K562 (cell line): Measurements from ENCODE around the gene TMC1. TPM values are rescaled to one million over a fixed set of nuclear protein-coding genes. Genes with fewer than 3 reads are reported as not detected.

ENCODE experiments used
- ATAC-seq: fragments of 200-7000 bp; cut with Tn5 transposase; 3 replicates; pipeline ENCODE4 v1.9.1; 2020; ENCODE audit warnings: moderate library complexity
- BruUV-seq: library from RNA; stranded (reverse); fragments of 400-500 nt; replicated peaks from 2 replicates; lab custom pipeline; 2021; lab: Mats Ljungman, UMichigan
- CTCF ChIA-PET: fragments of 300-600 bp; formaldehyde crosslinking; extraction: SDS; loops from one replicate; lab custom pipeline; 2021; ENCODE audit warnings: low intra/inter-chr PET ratio; lab: Yijun Ruan, JAX
- POLR2A ChIA-PET: fragments of 300-600, 350-650 bp; sonication (Branson Sonifier 250); formaldehyde crosslinking; extraction: SDS; loops from one replicate; lab custom pipeline; 2021; ENCODE audit warnings: antibody characterized with exemption, inconsistent platforms; lab: Yijun Ruan, JAX
- DNase-seq, 4 experiments: peaks; one replicate each; pipeline versions ENCODE4 v3.0.0 to v3.0.0-alpha.2; 2011 to 2018; ENCODE audit warnings: low spot score in 3 of 4, mixed read lengths in 3 of 4; ENCODE audit errors: extremely low read depth in 1 of 4
- FAIRE-seq: peaks from 2 replicates; lab custom pipeline; 2011; peaks lifted over from hg19 to GRCh38; lab: Jason Lieb, UNC
- H2AFZ ChIP-seq: 2 replicates; pipeline ENCODE4 v1.6.0; 2011; ENCODE audit warnings: low read depth, low read length, control low read depth, inconsistent platforms
- H3K27ac ChIP-seq: fragments of 200-600 bp; 3 replicates; pipeline ENCODE4 v1.8.0; 2011; ENCODE audit warnings: low read depth, mild to moderate bottlenecking, control low read depth, inconsistent platforms, low read length, moderate library complexity, mixed read lengths; ENCODE audit errors: extremely low read depth
- H3K27me3 ChIP-seq, 2 experiments: fragments of 300-600 bp in 1 of 2; 2 replicates in 1 of 2; 3 replicates in 1 of 2; pipeline versions ENCODE4 v1.6.0 to v1.8.0; 2011; ENCODE audit warnings: inconsistent platforms in 2 of 2, low read length in 2 of 2, mild to moderate bottlenecking in 1 of 2, mixed read lengths in 1 of 2, moderate library complexity in 1 of 2; ENCODE audit not compliant: control insufficient read depth in 2 of 2, insufficient read depth in 2 of 2
- H3K36me3 ChIP-seq: fragments of 300-600 bp; 3 replicates; pipeline ENCODE4 v1.8.0; 2011; ENCODE audit warnings: mild to moderate bottlenecking, low read length, inconsistent platforms; ENCODE audit not compliant: control insufficient read depth, insufficient read depth
- H3K4me1 ChIP-seq, 2 experiments: fragments of 200-600 bp in 1 of 2; replicated peaks in 1 of 2; 2 replicates in 1 of 2; 3 replicates in 1 of 2; pipeline versions ENCODE4 v1.5.1 to v1.8.0; 2011; ENCODE audit warnings: inconsistent platforms in 2 of 2, low read length in 2 of 2, mild to moderate bottlenecking in 1 of 2, mixed read lengths in 1 of 2, moderate library complexity in 1 of 2; ENCODE audit not compliant: control insufficient read depth in 2 of 2, insufficient read depth in 2 of 2
- H3K4me2 ChIP-seq: 2 replicates; pipeline ENCODE4 v1.6.1; 2011; ENCODE audit warnings: low read length, control low read depth, inconsistent platforms, mixed read lengths; ENCODE audit not compliant: insufficient read depth
- H3K4me3 ChIP-seq: fragments of 200-600 bp; sonication (generic), shearing (Covaris generic); 2 replicates; pipeline ENCODE4 v1.5.1; 2016; ENCODE audit warnings: control low read depth, inconsistent platforms
- H3K79me2 ChIP-seq: fragments of 200-600 bp; 3 replicates; pipeline ENCODE4 v1.8.0; 2011; ENCODE audit warnings: low read length, inconsistent platforms; ENCODE audit not compliant: control insufficient read depth, insufficient read depth
- H3K9ac ChIP-seq, 2 experiments: 2 replicates each; pipeline versions ENCODE4 v1.6.0 to v1.6.1; 2011; ENCODE audit warnings: low read depth in 2 of 2, low read length in 2 of 2, control low read depth in 1 of 2, inconsistent platforms in 1 of 2, mild to moderate bottlenecking in 1 of 2, mixed read lengths in 1 of 2; ENCODE audit not compliant: insufficient read depth in 1 of 2
- H3K9me1 ChIP-seq: one replicate; pipeline ENCODE4 v1.6.0; 2011; ENCODE audit warnings: inconsistent platforms, mild to moderate bottlenecking, low read length, moderate library complexity; ENCODE audit not compliant: control insufficient read depth, insufficient read depth
- H3K9me3 ChIP-seq: replicated peaks from 2 replicates; pipeline ENCODE4 v1.5.1; 2011; ENCODE audit warnings: low read depth, low read length, inconsistent platforms; ENCODE audit not compliant: control insufficient read depth, insufficient read depth
- H4K20me1 ChIP-seq: replicated peaks from 2 replicates; pipeline ENCODE4 v1.6.1; 2011; ENCODE audit warnings: low read length, inconsistent platforms, mixed read lengths; ENCODE audit not compliant: control insufficient read depth, insufficient read depth
- C11orf30 ChIP-seq: fragments of 450-650 bp; IDR thresholded peaks from 2 replicates; pipeline ENCODE4 v1.6.1; 2016; ENCODE audit warnings: low read depth, mild to moderate bottlenecking
- DPF2 ChIP-seq: fragments of 450-650 bp; IDR thresholded peaks from 2 replicates; pipeline ENCODE4 v1.6.1; 2016
- EP300 ChIP-seq: IDR thresholded peaks from 2 replicates; pipeline ENCODE4 v1.6.1; 2012; ENCODE audit warnings: low read length, improper control_type of control experiment
- MAFG ChIP-seq: fragments of 450-650 bp; conservative IDR thresholded peaks from 2 replicates; pipeline ENCODE4 v1.6.1; 2016; ENCODE audit warnings: missing genetic modification characterization, missing compliant biosample characterization
- NCOA2 ChIP-seq, 2 experiments: fragments of 450-650 bp; IDR thresholded peaks; 2 replicates each; pipeline ENCODE4 v1.6.1; 2018; ENCODE audit warnings: mild to moderate bottlenecking in 2 of 2, moderate library complexity in 1 of 2; ENCODE audit not compliant: partially characterized antibody in 2 of 2
- NCOA4 ChIP-seq: fragments of 450-650 bp; IDR thresholded peaks from 2 replicates; pipeline ENCODE4 v1.6.1; 2018; ENCODE audit warnings: mild to moderate bottlenecking; ENCODE audit not compliant: partially characterized antibody
- NFE2 ChIP-seq: IDR thresholded peaks from 2 replicates; pipeline ENCODE4 v1.6.1; 2014; ENCODE audit warnings: antibody characterized with exemption, low read depth
- USF1 ChIP-seq: sonication (generic); formaldehyde crosslinking; IDR thresholded peaks from 2 replicates; pipeline ENCODE4 v1.9.0; 2022; ENCODE audit warnings: mild to moderate bottlenecking, missing genetic modification reagents
- ZNF282 ChIP-seq: sonication (generic); formaldehyde crosslinking; IDR thresholded peaks from 2 replicates; pipeline ENCODE4 v1.8.1; 2023; ENCODE audit warnings: missing genetic modification reagents
- ZNF316 ChIP-seq: fragments of 450-650 bp; IDR thresholded peaks from 2 replicates; pipeline ENCODE4 v1.6.1; 2016
- ZNF436 ChIP-seq: fragments of 250-450, 450-650 bp; sonication (Bioruptor Pico); formaldehyde crosslinking; IDR thresholded peaks from 2 replicates; pipeline ENCODE4 v1.7.0; 2020; ENCODE audit warnings: mild to moderate bottlenecking
- WGBS: fragments of 100-300 bp; shearing (Covaris generic); methylation state at CpG from one replicate; pipeline ENCODE4 v1.1.6; 2016; ENCODE audit warnings: low coverage, mixed read lengths; ENCODE audit not compliant: insufficient coverage; ENCODE audit errors: missing lambda C conversion rate; 5-methylcytosine and 5-hydroxymethylcytosine counted together
- in situ Hi-C: fragments of 300-500 bp; cut with MboI; formaldehyde crosslinking; loops from 4 replicates; pipeline ENCODE4 v1.15.0; 2018; ENCODE audit warnings: inconsistent platforms, mixed read lengths
- intact Hi-C: fragments of 100-400 bp; cut with micrococcal nuclease; formaldehyde crosslinking; loops from 2 replicates; pipeline ENCODE4 v1.14.2; 2022
- polyA plus RNA-seq, 8 experiments: library from polyadenylated mRNA; depleted of rRNA in 4 of 8; stranded (reverse) in 5 of 8; unstranded in 3 of 8; fragments of >200 nt; fragmentation: Nextera tagmentation in 2 of 8; fragmentation: Illumina TruSeq in 1 of 8; extraction: Ambion mirVana in 2 of 8; extraction: Trizol in 1 of 8; gene quantifications; 2 replicates each; pipeline versions ENCODE4 v1.2.1 to v1.2.3, GENCODE V29; 2011 to 2014; ENCODE audit warnings: inconsistent platforms in 1 of 8, missing spikeins in 1 of 8
- total RNA-seq, 7 experiments: library from RNA; depleted of rRNA in 6 of 7; stranded (reverse); fragments of >200 nt in 6 of 7; fragmentation: Illumina TruSeq in 2 of 7; extraction: Trizol in 2 of 7; gene quantifications; 2 replicates each; pipeline versions ENCODE4 v1.2.1 to v1.2.3, GENCODE V29; 2011 to 2021; ENCODE audit warnings: low replicate concordance in 1 of 7
- TF ChIP-seq, protein P1 (sequence below): sonication (generic); IDR thresholded peaks from 2 replicates; pipeline ENCODE4 v1.6.1; 2016

The TMC1 gene
- total and polyA plus RNA-seq, 9 of the 15 experiments (the other 6 are each of a cell fraction or from before 2014, with no cell fraction given): 0.10 to 0.15 TPM; not detected in 7

DNA sequence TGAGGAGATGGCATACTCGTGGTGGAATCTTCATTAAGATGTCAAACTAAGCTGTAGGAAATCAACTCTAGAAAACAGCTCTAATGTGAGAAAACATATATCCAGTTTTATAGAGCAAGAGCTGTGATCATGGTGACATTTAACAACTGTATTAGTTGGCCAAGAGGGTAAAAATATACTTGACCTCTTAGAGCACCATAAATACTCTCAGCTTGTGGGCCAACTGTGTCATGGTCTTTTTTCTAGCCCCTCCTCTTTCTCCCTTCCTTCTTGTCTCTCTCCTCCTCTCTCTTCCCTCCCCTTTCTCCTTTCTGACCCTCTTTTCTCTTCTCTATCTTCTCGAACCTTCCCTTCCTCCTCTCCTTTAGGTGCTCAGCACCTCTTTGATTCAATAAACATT lies 54.7 kb downstream of the TMC1 start:
- H3K9ac ChIP-seq: no peak overlapping the region
- H3K4me3 ChIP-seq: no peak overlapping the region
- H3K36me3 ChIP-seq: no peaks in the 10 kb centered on the region
- no peak for TF ChIP-seq NCOA4
- no peak for TF ChIP-seq EP300
- no peak overlapping the region for H3K27ac ChIP-seq
- H3K9me1 ChIP-seq: no peaks in the 10 kb centered on the region
- intact Hi-C loops: loop anchor here (5.0 kb wide), 1 partner anchor 34 kb away; no protein-coding TSS in a partner anchor
- 41% methylated on average over 2 of the region's 2 CpGs for WGBS
- CTCF ChIA-PET: no interaction called here
- peaks cover 9 to 39% of the 10 kb centered on the region in 2 experiments; a peak in 4 of 5 replicates for H3K4me1 ChIP-seq
- H3K27me3 ChIP-seq: no peaks in the 10 kb centered on the region
- peak overlapping the region; percentile 53 for H2AFZ ChIP-seq
- POLR2A ChIA-PET: interaction anchor here (0.6 to 1.4 kb wide), 2 partner anchors 22 to 551 kb away, joined by 3 to 4 read pairs; no protein-coding TSS in a partner anchor
- no peaks in the 10 kb centered on the region for H3K9me3 ChIP-seq
- in situ Hi-C loops: no loop called here
- DNase-seq: no peak
- H4K20me1 ChIP-seq: no peaks in the 10 kb centered on the region
- H3K79me2 ChIP-seq: no peaks in the 10 kb centered on the region
- no peak for FAIRE-seq
- BruUV-seq: no TSS peak
- no peak overlapping the region for H3K4me2 ChIP-seq
- ATAC-seq: no peak

GRCh38 chr9:72577212-72577753 lies 55.9 kb downstream of the TMC1 start:
- in situ Hi-C loops (no loop called here), intact Hi-C loops (loop anchor here (5.0 kb wide), 1 partner anchor 35 kb away; no protein-coding TSS in a partner anchor)
- POLR2A ChIA-PET: interaction anchor here (1.0 to 1.4 kb wide), 2 partner anchors 24 to 213 kb away, joined by 3 to 4 read pairs; partner anchors contain the start of gene ZFAND5
- Histone ChIP-seq H3K9me3 (no peaks in the 10 kb centered on the region), H3K9me1 (no peaks in the 10 kb centered on the region), H3K27ac (no peak overlapping the region; the same call in 2 of the 3 replicates), H4K20me1 (no peaks in the 10 kb centered on the region), H3K4me1 (peaks cover 9 to 43% of the 10 kb centered on the region in 2 experiments; a peak in 4 of 5 replicates), H3K4me3 (no peak overlapping the region)
- BruUV-seq: no TSS peak
- ATAC-seq: no peak
- TF ChIP-seq ZNF436 (no peak), DPF2 (0 out of 2 replicates have a peak, but pooled peaks have one; percentile 16), NFE2 (peak; percentile 49), NCOA2 (IDR thresholded peaks at IDR 0.05; ENCODE audit: partially characterized antibody in 2 of 2) (no peak), MAFG (tag) (peak; percentile 47; the same call in 1 of the 2 replicates), C11orf30 (peak; percentile 71), USF1 (CRISPR knock-in tag) (no peak), ZNF316 (peak; percentile 77), ZNF282 (no peak)
- TF ChIP-seq, protein P1, sequence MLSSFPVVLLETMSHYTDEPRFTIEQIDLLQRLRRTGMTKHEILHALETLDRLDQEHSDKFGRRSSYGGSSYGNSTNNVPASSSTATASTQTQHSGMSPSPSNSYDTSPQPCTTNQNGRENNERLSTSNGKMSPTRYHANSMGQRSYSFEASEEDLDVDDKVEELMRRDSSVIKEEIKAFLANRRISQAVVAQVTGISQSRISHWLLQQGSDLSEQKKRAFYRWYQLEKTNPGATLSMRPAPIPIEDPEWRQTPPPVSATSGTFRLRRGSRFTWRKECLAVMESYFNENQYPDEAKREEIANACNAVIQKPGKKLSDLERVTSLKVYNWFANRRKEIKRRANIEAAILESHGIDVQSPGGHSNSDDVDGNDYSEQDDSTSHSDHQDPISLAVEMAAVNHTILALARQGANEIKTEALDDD: no peak
- TF ChIP-seq, all 486 proteins: peak for 5
- no peaks in the 10 kb centered on the region for H3K79me2 ChIP-seq
- CTCF ChIA-PET: no interaction called here
- H3K27me3 ChIP-seq: no peaks in the 10 kb centered on the region
- no peak overlapping the region; a peak in 1 of 4 replicates for H3K9ac ChIP-seq
- H3K36me3 ChIP-seq: no peaks in the 10 kb centered on the region
- peak overlapping the region; percentile 72 for H2AFZ ChIP-seq
- peak; percentile 15 for FAIRE-seq
- H3K4me2 ChIP-seq: peak overlapping the region; percentile 37; the same call in 1 of the 2 replicates
- WGBS: 27% methylated on average over 3 of the region's 4 CpGs
- DNase-seq: no peak
